ENCODE results near the gene FOSL1. TPM values are rescaled to one million over a fixed set of nuclear protein-coding genes. Genes with fewer than 3 reads are reported as not detected.

FOSL1 gene
- total and polyA plus RNA-seq, 2 of the 13 experiments (the other 11 are each of a cell fraction or from before 2014, with no cell fraction given) = 4.0 to 4.1 TPM

DNA sequence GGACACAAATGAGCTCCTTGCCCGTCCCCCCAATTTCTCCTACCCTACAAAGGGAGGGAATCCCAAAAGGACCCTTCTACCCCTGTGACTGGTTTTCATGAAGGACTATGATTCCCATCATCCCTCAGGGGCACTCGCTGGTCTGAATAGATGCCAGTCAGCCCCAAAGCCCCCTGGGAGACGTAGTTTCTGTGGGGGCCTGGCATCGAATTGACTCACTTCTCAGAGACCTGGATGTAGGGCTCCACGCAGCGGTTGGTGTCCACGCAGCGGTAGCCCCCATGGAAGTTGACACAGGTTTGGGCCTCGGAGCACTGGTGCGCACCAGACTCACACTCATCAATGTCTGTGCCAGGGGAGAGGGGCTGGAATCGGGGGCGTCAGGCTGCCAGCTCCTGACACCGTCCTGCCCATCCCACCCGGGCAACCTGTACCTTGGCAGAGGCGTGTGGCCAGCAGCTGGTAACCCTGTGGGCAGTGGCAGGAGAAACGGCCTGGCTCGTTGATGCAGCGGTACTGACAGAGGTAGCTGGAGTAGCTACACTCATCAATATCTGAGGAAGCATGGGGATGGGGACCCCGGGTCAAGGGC, 32.0 kb downstream of the FOSL1 start (continued):
- TF ChIP-seq, protein P1, sequence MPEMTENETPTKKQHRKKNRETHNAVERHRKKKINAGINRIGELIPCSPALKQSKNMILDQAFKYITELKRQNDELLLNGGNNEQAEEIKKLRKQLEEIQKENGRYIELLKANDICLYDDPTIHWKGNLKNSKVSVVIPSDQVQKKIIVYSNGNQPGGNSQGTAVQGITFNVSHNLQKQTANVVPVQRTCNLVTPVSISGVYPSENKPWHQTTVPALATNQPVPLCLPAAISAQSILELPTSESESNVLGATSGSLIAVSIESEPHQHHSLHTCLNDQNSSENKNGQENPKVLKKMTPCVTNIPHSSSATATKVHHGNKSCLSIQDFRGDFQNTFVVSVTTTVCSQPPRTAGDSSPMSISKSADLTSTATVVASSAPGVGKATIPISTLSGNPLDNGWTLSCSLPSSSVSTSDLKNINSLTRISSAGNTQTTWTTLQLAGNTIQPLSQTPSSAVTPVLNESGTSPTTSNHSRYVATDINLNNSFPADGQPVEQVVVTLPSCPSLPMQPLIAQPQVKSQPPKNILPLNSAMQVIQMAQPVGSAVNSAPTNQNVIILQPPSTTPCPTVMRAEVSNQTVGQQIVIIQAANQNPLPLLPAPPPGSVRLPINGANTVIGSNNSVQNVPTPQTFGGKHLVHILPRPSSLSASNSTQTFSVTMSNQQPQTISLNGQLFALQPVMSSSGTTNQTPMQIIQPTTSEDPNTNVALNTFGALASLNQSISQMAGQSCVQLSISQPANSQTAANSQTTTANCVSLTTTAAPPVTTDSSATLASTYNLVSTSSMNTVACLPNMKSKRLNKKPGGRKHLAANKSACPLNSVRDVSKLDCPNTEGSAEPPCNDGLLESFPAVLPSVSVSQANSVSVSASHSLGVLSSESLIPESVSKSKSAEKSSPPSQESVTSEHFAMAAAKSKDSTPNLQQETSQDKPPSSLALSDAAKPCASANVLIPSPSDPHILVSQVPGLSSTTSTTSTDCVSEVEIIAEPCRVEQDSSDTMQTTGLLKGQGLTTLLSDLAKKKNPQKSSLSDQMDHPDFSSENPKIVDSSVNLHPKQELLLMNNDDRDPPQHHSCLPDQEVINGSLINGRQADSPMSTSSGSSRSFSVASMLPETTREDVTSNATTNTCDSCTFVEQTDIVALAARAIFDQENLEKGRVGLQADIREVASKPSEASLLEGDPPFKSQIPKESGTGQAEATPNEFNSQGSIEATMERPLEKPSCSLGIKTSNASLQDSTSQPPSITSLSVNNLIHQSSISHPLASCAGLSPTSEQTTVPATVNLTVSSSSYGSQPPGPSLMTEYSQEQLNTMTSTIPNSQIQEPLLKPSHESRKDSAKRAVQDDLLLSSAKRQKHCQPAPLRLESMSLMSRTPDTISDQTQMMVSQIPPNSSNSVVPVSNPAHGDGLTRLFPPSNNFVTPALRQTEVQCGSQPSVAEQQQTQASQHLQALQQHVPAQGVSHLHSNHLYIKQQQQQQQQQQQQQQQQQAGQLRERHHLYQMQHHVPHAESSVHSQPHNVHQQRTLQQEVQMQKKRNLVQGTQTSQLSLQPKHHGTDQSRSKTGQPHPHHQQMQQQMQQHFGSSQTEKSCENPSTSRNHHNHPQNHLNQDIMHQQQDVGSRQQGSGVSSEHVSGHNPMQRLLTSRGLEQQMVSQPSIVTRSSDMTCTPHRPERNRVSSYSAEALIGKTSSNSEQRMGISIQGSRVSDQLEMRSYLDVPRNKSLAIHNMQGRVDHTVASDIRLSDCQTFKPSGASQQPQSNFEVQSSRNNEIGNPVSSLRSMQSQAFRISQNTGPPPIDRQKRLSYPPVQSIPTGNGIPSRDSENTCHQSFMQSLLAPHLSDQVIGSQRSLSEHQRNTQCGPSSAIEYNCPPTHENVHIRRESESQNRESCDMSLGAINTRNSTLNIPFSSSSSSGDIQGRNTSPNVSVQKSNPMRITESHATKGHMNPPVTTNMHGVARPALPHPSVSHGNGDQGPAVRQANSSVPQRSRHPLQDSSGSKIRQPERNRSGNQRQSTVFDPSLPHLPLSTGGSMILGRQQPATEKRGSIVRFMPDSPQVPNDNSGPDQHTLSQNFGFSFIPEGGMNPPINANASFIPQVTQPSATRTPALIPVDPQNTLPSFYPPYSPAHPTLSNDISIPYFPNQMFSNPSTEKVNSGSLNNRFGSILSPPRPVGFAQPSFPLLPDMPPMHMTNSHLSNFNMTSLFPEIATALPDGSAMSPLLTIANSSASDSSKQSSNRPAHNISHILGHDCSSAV (CRISPR knock-in tag; IDR thresholded peaks at IDR 0.05; ENCODE audit: borderline replicate concordance) = no peak
- TF ChIP-seq ZNF430 (CRISPR knock-in tag; IDR thresholded peaks at IDR 0.05) (no peak), ZNF790 (CRISPR knock-in tag; IDR thresholded peaks at IDR 0.05; ENCODE audit: borderline replicate concordance) (no peak), POGZ (CRISPR knock-in tag; IDR thresholded peaks at IDR 0.05) (no peak), SYNCRIP (IDR thresholded peaks at IDR 0.05; ENCODE audit: insufficient read depth, low read depth, low read length) (no peak), PLSCR1 (CRISPR knock-in tag; IDR thresholded peaks at IDR 0.05; ENCODE audit: borderline replicate concordance) (no peak), ZKSCAN5 (CRISPR knock-in tag; IDR thresholded peaks at IDR 0.05) (no peak), RBFOX2 (IDR thresholded peaks at IDR 0.05; ENCODE audit: low read depth, low read length) (peak; percentile 54), TBX3 (IDR thresholded peaks at IDR 0.05; ENCODE audit: borderline replicate concordance) (no peak), XRCC5 (optimal IDR thresholded peaks at IDR 0.05; ENCODE audit: low read length) (no peak), ZNF230 (CRISPR knock-in tag; IDR thresholded peaks at IDR 0.05) (no peak), HCFC1 (IDR thresholded peaks at IDR 0.05; ENCODE audit: low read depth, low read length) (peak; percentile 69), EP300 (IDR thresholded peaks at IDR 0.05; ENCODE audit: low read depth in 2 of 2, low read length in 2 of 2) (no peak), EP300 (CRISPR knock-in tag; IDR thresholded peaks at IDR 0.05; ENCODE audit: borderline replicate concordance) (no peak), SIN3B (IDR thresholded peaks at IDR 0.05; ENCODE audit: low read length) (no peak), ZKSCAN1 (IDR thresholded peaks at IDR 0.05; ENCODE audit: low read length) (no peak), SUZ12 (IDR thresholded peaks at IDR 0.05; ENCODE audit: low read depth, low read length) (peak; percentile 52; the same call in 1 of the 2 replicates), ZSCAN29 (CRISPR knock-in tag; conservative IDR thresholded peaks at IDR 0.05) (no peak)
- TF ChIP-seq, protein P2, sequence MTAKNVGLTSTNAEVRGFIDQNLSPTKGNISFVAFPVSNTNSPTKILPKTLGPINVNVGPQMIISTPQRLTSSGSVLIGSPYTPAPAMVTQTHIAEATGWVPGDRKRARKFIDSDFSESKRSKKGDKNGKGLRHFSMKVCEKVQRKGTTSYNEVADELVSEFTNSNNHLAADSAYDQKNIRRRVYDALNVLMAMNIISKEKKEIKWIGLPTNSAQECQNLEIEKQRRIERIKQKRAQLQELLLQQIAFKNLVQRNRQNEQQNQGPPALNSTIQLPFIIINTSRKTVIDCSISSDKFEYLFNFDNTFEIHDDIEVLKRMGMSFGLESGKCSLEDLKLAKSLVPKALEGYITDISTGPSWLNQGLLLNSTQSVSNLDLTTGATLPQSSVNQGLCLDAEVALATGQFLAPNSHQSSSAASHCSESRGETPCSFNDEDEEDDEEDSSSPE (CRISPR knock-in tag; IDR thresholded peaks at IDR 0.05) = no peak
